Measurements from ENCODE around the gene CALHM3. TPM values are rescaled to one million over a fixed set of nuclear protein-coding genes. Genes with fewer than 3 reads are reported as not detected.
A peak's percentile ranks its signal among the peaks of the same experiment; 100 is the strongest.

The CALHM3 gene
- total RNA-seq, 1 experiment from 2014 or later: not detected

GRCh38 chr10:103455235-103455634 lies 23.8 kb downstream of the CALHM3 start:
- Histone ChIP-seq H3K4me1 (ENCODE audit: insufficient read depth, low read length, poor library complexity, severe bottlenecking) (peaks cover 5% of the 10 kb centered on the region), H3K9me3 (ENCODE audit: low read depth, low read length, poor library complexity, severe bottlenecking) (no peaks in the 10 kb centered on the region), H3K36me3 (ENCODE audit: insufficient read depth, low read length, poor library complexity, severe bottlenecking) (no peaks in the 10 kb centered on the region), H3K4me3 (ENCODE audit: low read depth, low read length, poor library complexity, severe bottlenecking) (no peak overlapping the region), H3K27me3 (replicated peaks; ENCODE audit: insufficient read depth, low read depth, low read length, poor library complexity) (no peaks in the 10 kb centered on the region), H3K27ac (ENCODE audit: low read depth, low read length, poor library complexity, severe bottlenecking) (no peak overlapping the region)
- BruUV-seq (replicated peaks): no TSS peak
- ChIA-PET POLR2A (ENCODE audit: low non-redundant PET) (no interaction called here), CTCF (no interaction called here)
- TF ChIP-seq, protein P1, sequence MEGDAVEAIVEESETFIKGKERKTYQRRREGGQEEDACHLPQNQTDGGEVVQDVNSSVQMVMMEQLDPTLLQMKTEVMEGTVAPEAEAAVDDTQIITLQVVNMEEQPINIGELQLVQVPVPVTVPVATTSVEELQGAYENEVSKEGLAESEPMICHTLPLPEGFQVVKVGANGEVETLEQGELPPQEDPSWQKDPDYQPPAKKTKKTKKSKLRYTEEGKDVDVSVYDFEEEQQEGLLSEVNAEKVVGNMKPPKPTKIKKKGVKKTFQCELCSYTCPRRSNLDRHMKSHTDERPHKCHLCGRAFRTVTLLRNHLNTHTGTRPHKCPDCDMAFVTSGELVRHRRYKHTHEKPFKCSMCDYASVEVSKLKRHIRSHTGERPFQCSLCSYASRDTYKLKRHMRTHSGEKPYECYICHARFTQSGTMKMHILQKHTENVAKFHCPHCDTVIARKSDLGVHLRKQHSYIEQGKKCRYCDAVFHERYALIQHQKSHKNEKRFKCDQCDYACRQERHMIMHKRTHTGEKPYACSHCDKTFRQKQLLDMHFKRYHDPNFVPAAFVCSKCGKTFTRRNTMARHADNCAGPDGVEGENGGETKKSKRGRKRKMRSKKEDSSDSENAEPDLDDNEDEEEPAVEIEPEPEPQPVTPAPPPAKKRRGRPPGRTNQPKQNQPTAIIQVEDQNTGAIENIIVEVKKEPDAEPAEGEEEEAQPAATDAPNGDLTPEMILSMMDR (conservative IDR thresholded peaks at IDR 0.05; ENCODE audit: low read depth, low read length): no peak
- TF ChIP-seq EZH2 (IDR thresholded peaks at IDR 0.05; ENCODE audit: borderline replicate concordance, low read depth, low read length, poor library complexity, severe bottlenecking): no peak
- no peak for DNase-seq (ENCODE audit: low spot score)
- intact Hi-C loops (cut with micrococcal nuclease; ENCODE audit: unreplicated experiment): no loop called here

GRCh38 chr10:103454026-103454425 lies 25.0 kb downstream of the CALHM3 start:
- ChIA-PET CTCF (no interaction called here), POLR2A (ENCODE audit: low non-redundant PET) (interaction anchor here (0.6 kb wide), 1 partner anchor 47 kb away, joined by 3 read pairs; no protein-coding TSS in a partner anchor)
- Histone ChIP-seq H3K27me3 (replicated peaks; ENCODE audit: insufficient read depth, low read depth, low read length, poor library complexity) (no peaks in the 10 kb centered on the region), H3K27ac (ENCODE audit: low read depth, low read length, poor library complexity, severe bottlenecking) (no peak overlapping the region), H3K4me1 (ENCODE audit: insufficient read depth, low read length, poor library complexity, severe bottlenecking) (peaks cover 5% of the 10 kb centered on the region), H3K36me3 (ENCODE audit: insufficient read depth, low read length, poor library complexity, severe bottlenecking) (peaks cover 6% of the 10 kb centered on the region), H3K4me3 (ENCODE audit: low read depth, low read length, poor library complexity, severe bottlenecking) (no peak overlapping the region), H3K9me3 (ENCODE audit: low read depth, low read length, poor library complexity, severe bottlenecking) (no peaks in the 10 kb centered on the region)
- intact Hi-C loops (cut with micrococcal nuclease; ENCODE audit: unreplicated experiment): no loop called here
- TF ChIP-seq, protein P1 (conservative IDR thresholded peaks at IDR 0.05; ENCODE audit: low read depth, low read length): no peak
- TF ChIP-seq EZH2 (IDR thresholded peaks at IDR 0.05; ENCODE audit: borderline replicate concordance, low read depth, low read length, poor library complexity, severe bottlenecking): no peak
- BruUV-seq (replicated peaks): no TSS peak
- no peak for DNase-seq (ENCODE audit: low spot score)

- DNase-seq (ENCODE audit: low spot score): no peak
- ChIA-PET POLR2A (ENCODE audit: low non-redundant PET) (no interaction called here), CTCF (no interaction called here)
- BruUV-seq (replicated peaks): no TSS peak
- Histone ChIP-seq H3K4me1 (ENCODE audit: insufficient read depth, low read length, poor library complexity, severe bottlenecking) (peaks cover 5% of the 10 kb centered on the region), H3K9me3 (ENCODE audit: low read depth, low read length, poor library complexity, severe bottlenecking) (no peaks in the 10 kb centered on the region), H3K27ac (ENCODE audit: low read depth, low read length, poor library complexity, severe bottlenecking) (peak overlapping the region; percentile 69), H3K27me3 (replicated peaks; ENCODE audit: insufficient read depth, low read depth, low read length, poor library complexity) (no peaks in the 10 kb centered on the region), H3K4me3 (ENCODE audit: low read depth, low read length, poor library complexity, severe bottlenecking) (peak overlapping the region; percentile 58), H3K36me3 (ENCODE audit: insufficient read depth, low read length, poor library complexity, severe bottlenecking) (peaks cover 10% of the 10 kb centered on the region)
- TF ChIP-seq EZH2 (IDR thresholded peaks at IDR 0.05; ENCODE audit: borderline replicate concordance, low read depth, low read length, poor library complexity, severe bottlenecking): no peak
- TF ChIP-seq, protein P1 (conservative IDR thresholded peaks at IDR 0.05; ENCODE audit: low read depth, low read length): no peak
- intact Hi-C loops (cut with micrococcal nuclease; ENCODE audit: unreplicated experiment): no loop called here
Observed at GRCh38 chr10:103452506-103453230, 26.4 kb downstream of the CALHM3 start.

Data from A673 (cell line).